HCEC 1CT (cell line): ENCODE data around the gene SEC24B.

Experiments used
- DNase-seq: peaks from one replicate; pipeline ENCODE4 v3.0.0-alpha.2; 2017

The SEC24B gene

DNA sequence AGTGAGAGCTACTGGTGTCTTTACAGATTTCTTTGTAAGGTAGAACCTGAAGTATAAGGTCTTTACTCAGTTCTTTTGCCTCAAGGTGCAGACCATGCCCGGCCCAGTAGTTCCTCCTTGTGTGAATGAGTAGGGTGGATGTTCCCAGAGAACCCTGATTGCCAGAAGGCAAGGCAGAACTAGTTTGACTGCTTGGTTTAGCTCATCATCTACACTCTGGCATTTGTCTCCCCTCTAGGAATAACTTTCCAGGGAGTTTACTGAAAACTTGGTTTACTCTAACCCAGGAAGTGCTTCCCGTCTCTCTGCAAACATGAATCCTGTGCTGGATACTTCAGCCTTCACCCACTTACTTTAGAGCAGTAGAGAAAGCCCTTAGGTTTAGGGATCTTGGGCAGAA, 155.5 kb downstream of the SEC24B start:
- DNase-seq = no peak

DNA sequence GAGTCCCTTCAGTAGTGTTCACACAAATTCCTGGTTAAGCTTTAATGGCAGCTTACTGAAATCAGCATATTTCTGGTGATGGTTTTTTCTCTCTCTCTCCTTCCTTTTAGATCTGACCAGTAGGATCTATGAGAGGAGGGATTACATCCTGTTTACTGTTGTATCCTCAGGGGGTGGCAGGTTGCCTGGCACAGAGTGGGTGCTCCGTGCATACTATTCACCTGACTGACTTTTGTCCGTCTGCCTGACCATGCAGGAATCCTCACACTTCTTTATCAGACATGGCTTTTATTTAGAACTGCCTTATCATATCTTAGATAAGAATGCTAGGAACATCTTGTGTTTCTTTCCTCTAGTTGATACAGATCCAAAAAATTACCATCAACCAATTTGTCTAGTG, 156.0 kb downstream of the SEC24B start:
- DNase-seq = no peak
